HG03025 (cell line): Measurements from ENCODE around the gene TMEM168.

ENCODE experiments used
- ATAC-seq: cut with Tn5 transposase; IDR thresholded peaks from one replicate; pipeline ENCODE4 v1.9.1; 2021; ENCODE audit warnings: mild to moderate bottlenecking, moderate library complexity; ENCODE audit not compliant: unreplicated experiment, low FRiP score

TMEM168 gene

DNA sequence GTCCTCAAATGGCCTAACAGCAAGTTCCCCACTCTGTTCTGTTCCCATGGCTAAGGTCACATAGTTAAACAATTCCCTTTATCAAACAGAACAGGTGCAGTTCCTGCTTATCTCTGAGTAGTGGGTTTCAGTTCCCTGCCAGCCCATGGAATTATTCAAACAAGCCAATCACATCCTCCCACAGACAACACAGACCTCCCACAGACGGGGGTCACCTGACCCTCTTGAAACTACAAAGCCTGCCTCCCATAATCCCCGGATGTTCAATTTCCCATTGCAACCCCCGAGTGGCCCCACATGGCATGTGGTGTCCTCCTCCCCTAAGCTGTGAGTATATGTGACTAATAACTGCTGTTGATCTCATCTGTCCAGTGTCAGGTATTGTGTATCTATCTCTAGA, 64.1 kb downstream of the TMEM168 start:
- ATAC-seq, result no peak

DNA sequence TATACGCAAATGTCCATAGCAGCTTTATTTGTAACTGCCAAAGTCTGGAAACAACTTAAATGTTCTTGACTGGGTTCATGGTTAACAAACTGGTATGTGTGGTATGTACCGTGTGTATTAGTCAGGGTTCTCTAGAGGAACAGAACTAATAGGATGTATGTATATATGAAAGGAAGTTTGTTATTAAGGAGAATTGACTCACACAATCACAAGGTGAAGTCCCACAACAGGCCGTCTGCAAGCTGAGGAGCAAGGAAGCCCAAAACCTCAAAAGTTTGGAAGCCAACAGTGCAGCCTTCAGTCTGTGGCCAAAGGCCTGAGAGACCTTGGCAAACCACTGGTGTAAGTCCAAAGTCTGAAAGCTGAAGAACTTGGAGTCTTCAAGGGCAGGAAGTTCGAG, 66.8 kb downstream of the TMEM168 start:
- ATAC-seq, result no peak

DNA sequence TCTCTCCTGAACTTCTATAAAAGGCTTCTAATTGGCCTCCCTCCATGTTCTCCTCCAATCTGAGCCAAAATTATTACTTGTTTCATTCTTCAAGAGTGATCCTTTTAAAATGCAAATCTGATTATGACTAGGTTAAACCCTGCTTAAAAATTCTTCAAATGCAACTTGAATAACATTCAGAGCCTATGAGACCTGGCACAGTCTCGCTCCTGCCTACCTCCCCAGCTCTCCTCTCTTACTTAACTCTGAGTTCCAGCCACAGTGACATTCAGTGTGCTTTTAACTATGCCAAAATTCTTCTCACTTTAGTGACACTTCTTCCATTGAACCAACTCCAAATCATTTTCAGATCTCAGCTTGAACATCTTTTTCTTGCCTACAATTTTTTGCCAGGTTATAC, 68.8 kb downstream of the TMEM168 start:
- no peak for ATAC-seq

DNA sequence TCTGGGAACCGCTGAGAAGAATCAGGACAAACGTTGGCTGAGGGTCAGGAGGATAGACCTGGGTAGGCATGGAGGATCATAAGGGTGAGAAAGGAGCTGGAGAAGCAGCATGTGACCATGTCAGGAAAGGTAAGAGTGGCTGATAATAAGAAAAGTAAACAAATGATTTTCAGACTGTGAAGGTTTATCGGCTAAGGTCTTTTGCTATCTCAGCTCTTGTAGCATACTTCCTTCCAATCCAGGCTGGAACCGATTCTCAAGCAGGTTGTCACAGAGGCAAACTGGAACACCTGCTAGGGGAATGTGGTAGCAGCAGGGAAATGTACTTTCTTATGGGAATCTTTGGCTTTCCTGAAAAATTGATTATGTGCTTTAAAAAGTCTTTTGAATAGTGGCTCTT, 74.7 kb downstream of the TMEM168 start:
- no peak for ATAC-seq

DNA sequence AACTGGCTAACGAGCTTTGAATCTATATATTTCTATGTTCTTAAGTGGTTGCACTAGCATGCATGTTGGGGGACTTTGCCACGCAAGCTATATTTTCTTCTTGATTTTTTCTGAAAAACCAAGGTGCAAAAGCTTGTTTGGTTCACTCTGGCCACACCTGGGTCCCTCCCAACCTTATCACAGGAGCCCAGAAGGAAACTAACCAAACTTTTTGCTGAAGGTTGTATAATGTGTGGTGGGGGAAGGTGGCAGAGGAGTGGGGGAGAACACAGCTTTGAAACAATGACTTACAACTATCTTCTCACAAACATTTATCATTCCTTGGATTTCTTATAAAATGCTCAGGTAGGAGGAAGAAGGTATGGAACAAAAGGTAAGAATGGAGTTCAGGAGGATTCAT, 75.3 kb downstream of the TMEM168 start:
- no peak for ATAC-seq
